Stimulated activated effector memory CD8-positive, alpha-beta T cell treated with anti-CD3 and anti-CD28 coated beads, Interleukin-12 subunit alpha, Interleukin-12 subunit beta, amount 100 ng/mL, for 72 hours (primary cell): ENCODE measurements around the gene AKAP8L.

ENCODE experiments used
- ATAC-seq: fragments of 150-1000 bp; cut with Tn5 transposase; 2 replicates; pipeline ENCODE4 v1.10.0; 2021
- DNase-seq, 2 donors: peaks; one replicate each; pipeline ENCODE4 v3.0.0; 2021 to 2022; ENCODE audit warnings: low spot score in 2 of 2
- H3K27ac Mint-ChIP-seq: one replicate; pipeline ENCODE4 v1.8.0; 2022; ENCODE audit warnings: mild to moderate bottlenecking, mixed read lengths
- H3K36me3 Mint-ChIP-seq: one replicate; pipeline ENCODE4 v1.8.0; 2022; ENCODE audit warnings: mild to moderate bottlenecking, mixed read lengths
- H3K4me1 Mint-ChIP-seq: one replicate; pipeline ENCODE4 v1.8.0; 2022; ENCODE audit warnings: mixed read lengths
- H3K4me3 Mint-ChIP-seq: one replicate; pipeline ENCODE4 v1.8.0; 2022; ENCODE audit warnings: mild to moderate bottlenecking, mixed read lengths
- H3K9me3 Mint-ChIP-seq: one replicate; pipeline ENCODE4 v1.8.0; 2022; ENCODE audit warnings: mixed read lengths

AKAP8L gene

GRCh38 chr19:15441317-15441716 is 22.5 kb upstream of the AKAP8L start:
- Mint-ChIP-seq H3K36me3 (no peaks in the 10 kb centered on the region), H3K4me1 (peaks cover 3% of the 10 kb centered on the region), H3K27ac (no peak overlapping the region), H3K9me3 (no peaks in the 10 kb centered on the region), H3K4me3 (no peak overlapping the region)
- DNase-seq (no peak), ATAC-seq (no peak)

GRCh38 chr19:15439821-15440641 is 21.2 kb upstream of the AKAP8L start:
- ATAC-seq (no peak), DNase-seq (no peak)
- Mint-ChIP-seq H3K4me3 (no peak overlapping the region), H3K36me3 (no peaks in the 10 kb centered on the region), H3K4me1 (peaks cover 7% of the 10 kb centered on the region), H3K27ac (no peak overlapping the region), H3K9me3 (no peaks in the 10 kb centered on the region)

DNA sequence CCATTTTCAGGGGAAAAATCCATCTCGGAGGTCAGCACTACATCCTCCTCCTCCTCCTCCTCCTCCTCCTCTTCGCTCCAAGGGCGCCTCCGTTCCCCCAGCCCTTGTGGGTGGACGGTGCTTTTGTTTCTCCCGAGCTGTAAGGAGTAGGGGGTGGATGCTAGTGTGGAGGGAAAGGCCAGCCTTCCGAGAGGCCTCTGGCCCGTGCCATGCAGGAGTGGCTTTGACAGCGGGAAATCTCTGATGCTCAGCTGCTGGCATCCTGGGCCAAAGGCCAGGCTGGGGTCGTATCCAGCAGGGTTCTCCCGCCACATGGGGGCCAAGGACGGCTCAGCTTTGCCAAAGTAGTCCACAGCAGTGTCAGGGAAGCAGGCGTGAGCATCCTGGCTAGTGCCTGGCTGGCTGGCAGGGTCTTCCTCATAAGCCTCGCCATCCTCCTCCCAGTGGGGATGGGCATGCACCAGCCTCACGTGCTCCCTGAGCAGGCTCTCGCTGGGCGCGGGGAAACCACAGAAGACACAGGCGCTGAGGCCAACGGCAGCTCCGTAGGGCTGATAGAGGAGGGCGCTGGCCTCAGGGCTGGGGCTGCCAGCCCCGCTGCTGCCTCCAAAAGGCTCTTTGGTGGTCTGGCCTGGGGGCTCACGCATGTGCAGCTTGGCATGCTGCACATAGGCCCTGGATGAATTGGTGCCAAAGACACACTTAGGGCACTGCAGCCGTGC is 20.5 kb upstream of the AKAP8L start:
- H3K4me1 Mint-ChIP-seq = peaks cover 7% of the 10 kb centered on the region
- no peak overlapping the region for H3K4me3 Mint-ChIP-seq

DNA sequence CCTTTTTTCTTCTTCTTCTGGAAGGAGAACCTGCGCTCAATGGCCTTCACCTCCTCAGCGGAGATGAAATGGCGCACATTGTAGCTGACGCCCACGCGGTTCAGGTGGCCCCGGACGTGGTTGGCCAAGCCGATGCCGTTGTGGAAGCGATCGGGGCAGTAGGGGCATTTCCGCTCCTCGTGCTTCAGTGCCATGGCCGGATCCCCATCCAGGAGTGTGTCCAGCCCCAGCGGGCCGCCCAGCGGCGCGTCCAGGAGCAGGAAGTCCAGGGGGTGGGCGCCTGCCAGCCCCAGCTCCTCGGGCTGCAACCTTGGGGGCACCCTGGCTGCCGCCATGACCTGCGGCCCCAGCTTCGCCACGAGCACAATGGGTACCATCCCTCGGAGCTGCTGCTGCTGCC is 19.8 kb upstream of the AKAP8L start:
- H3K27ac Mint-ChIP-seq = no peak overlapping the region
- no peak for ATAC-seq
- DNase-seq = no peak
- no peaks in the 10 kb centered on the region for H3K9me3 Mint-ChIP-seq
- no peaks in the 10 kb centered on the region for H3K36me3 Mint-ChIP-seq
- no peak overlapping the region for H3K4me3 Mint-ChIP-seq
- peaks cover 8% of the 10 kb centered on the region for H3K4me1 Mint-ChIP-seq

More for the DNA sequence above, 20.5 kb upstream of the AKAP8L start:
- H3K27ac Mint-ChIP-seq = no peak overlapping the region
- H3K36me3 Mint-ChIP-seq = no peaks in the 10 kb centered on the region
- DNase-seq = no peak
- ATAC-seq = no peak
- no peaks in the 10 kb centered on the region for H3K9me3 Mint-ChIP-seq

DNA sequence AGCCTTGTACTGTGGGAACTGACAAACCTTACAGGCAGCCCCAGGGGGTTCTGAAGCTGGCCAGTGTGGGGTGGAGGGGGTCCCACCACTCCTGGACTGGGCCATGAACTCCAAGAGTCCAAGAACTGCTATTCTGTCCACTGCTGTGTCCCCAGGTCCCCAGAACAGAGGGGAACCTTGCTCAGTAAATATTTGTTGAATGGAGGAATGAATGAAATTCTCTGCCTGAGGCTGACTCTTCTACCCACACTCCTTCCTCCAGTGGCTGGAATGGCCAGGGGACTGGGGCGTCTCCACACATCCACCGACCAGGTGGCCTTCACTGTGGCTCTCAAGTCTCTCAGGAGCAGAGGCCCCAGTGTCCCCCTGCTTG is 19.3 kb upstream of the AKAP8L start:
- Mint-ChIP-seq H3K36me3 (peaks cover 3% of the 10 kb centered on the region), H3K27ac (peak overlapping the region; percentile 63), H3K4me3 (no peak overlapping the region), H3K9me3 (no peaks in the 10 kb centered on the region), H3K4me1 (peaks cover 13% of the 10 kb centered on the region)
- DNase-seq (no peak), ATAC-seq (no peak)

DNA sequence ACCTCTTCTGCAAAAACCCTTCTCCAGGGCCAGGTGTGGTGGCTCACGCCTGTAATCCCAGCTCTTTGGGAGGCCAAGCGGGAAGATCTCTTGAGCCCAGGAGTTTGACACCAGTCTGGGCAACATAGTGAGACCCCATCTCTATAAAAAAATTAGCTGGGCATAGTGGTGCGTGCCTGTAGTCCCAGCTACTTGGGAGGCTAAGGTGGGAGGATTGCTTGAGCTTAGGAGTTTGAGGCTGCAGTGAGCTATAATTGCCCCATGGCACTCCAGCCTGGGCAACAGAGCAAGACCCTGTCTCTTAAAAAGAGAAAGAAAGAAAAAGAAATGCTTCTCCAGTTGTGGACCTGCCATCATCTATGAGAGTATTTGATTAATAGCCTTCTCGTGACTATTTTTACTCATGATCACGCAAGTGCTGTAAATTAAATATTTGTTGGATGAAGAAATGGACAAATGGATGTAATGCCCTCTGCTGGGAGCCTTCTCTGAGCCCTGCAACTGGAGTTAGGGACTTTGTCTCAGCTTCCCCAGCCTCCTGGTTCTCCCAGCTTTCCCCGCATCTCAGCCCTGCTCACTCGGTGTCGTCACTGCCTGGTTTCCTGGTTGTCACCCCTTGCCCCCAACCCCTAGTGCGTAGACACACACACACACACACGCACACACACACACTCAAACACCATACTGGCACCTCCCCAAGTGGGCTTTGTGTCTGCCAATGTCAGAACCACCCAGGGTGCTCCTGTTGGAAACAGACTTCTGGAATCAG is 18.8 kb upstream of the AKAP8L start:
- peaks cover 7% of the 10 kb centered on the region for H3K36me3 Mint-ChIP-seq
- DNase-seq = no peak

DNA sequence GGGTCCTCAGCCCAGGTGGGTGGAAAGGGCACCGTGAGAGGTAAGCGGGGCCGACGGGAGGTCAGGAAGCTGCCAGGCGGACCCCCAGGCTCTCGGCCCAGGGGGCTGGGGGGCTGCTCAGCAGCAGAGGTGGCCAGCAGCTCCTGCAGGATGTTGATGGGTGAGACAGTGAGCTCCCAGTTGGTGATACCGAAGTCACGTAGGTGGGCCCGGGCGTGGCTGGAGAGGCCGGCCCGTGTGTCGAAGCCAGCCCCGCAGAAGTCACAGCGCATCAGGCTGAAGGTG is 18.0 kb upstream of the AKAP8L start:
- Mint-ChIP-seq H3K4me3 (no peak overlapping the region), H3K9me3 (no peaks in the 10 kb centered on the region), H3K27ac (peak overlapping the region; percentile 82), H3K4me1 (peaks cover 19% of the 10 kb centered on the region), H3K36me3 (peaks cover 12% of the 10 kb centered on the region)
- ATAC-seq = no peak
- DNase-seq = no peak

More for the DNA sequence above, 18.8 kb upstream of the AKAP8L start:
- Mint-ChIP-seq H3K4me3 (no peak overlapping the region), H3K27ac (peak overlapping the region; percentile 63), H3K9me3 (no peaks in the 10 kb centered on the region), H3K4me1 (peaks cover 16% of the 10 kb centered on the region)
- ATAC-seq = no peak

DNA sequence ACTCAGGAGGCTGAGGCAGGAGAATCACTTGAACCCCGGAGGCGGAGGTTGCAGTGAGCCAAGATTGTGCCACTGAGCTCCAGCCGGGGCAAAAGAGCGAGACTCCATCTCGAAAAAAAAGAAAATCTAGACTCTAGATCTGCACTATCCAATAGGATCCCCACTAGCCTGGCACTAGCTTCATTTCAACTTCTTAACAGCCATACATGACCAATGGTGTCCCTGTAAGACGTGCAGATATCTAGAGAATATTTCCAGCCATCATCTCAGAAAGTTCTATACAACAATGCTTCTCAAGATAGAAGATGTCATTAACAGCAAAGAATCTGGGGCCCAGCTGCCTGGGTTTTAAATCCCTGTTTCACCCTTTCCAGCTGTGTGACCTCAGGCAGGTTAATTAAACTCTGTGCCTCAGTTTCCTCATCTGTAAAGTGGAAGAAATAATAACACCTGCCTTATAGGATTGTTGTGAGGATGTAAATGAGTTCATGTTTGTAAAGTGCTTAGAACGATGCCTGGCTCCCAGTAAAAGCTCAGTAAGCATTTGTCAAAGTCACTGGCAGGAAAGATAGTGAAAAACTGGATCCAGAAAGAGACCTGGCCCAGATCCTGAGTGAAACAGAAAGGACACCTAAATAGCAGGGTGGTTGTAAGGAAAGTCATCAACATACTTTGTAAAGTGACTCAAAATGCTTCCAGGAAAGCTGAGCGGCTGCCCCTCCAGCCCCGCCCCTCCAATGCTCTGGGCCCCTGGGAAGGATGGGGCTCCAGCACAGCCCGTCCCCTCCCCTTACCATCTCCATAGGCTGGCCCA is 17.4 kb upstream of the AKAP8L start:
- peak overlapping the region; percentile 82 for H3K27ac Mint-ChIP-seq
- H3K9me3 Mint-ChIP-seq = no peaks in the 10 kb centered on the region
- H3K36me3 Mint-ChIP-seq = peaks cover 17% of the 10 kb centered on the region
- ATAC-seq (no peak), DNase-seq (no peak)
- peaks cover 24% of the 10 kb centered on the region for H3K4me1 Mint-ChIP-seq
- no peak overlapping the region for H3K4me3 Mint-ChIP-seq

DNA sequence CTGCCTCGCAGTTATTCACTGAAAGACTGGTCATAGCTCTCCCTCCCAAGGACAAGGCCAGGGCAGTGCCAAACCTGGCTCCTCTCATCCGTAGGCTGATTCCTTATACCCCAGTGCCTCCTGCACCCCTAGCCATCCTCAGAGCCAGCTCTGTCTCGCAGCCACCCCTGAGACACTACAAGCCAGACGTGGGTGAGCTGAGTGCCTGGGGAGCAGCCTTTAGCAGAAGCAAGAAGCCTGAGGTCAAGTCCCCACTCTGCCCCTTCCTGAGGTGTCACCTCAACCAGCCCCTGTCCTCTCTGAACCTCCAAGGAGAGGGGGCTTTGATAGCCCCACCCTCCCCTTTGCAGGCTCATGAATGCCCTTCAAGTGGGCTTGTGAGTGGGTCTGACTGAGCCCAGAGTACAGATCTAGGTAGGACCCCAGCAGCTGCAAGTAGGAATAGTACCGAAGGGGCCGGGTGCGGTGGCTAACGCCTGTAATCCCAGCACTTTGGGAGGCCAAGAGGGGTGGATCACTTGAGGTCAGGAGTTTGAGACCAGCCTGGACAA is 14.8 kb upstream of the AKAP8L start:
- H3K9me3 Mint-ChIP-seq = no peaks in the 10 kb centered on the region
- DNase-seq (no peak), ATAC-seq (no peak)
- H3K36me3 Mint-ChIP-seq = peaks cover 26% of the 10 kb centered on the region
- H3K4me1 Mint-ChIP-seq = peaks cover 36% of the 10 kb centered on the region
- peak overlapping the region; percentile 96 for H3K4me3 Mint-ChIP-seq
- H3K27ac Mint-ChIP-seq = peak overlapping the region; percentile 98

- Mint-ChIP-seq H3K9me3 (no peaks in the 10 kb centered on the region), H3K4me1 (peaks cover 36% of the 10 kb centered on the region), H3K36me3 (peaks cover 26% of the 10 kb centered on the region), H3K4me3 (peak overlapping the region; percentile 96), H3K27ac (peak overlapping the region; percentile 98)
- peak; percentile 92 for ATAC-seq
- peak; percentile 88 to 93 for DNase-seq
These were observed 14.1 kb upstream of the AKAP8L start for GRCh38 chr19:15432629-15433518.

DNA sequence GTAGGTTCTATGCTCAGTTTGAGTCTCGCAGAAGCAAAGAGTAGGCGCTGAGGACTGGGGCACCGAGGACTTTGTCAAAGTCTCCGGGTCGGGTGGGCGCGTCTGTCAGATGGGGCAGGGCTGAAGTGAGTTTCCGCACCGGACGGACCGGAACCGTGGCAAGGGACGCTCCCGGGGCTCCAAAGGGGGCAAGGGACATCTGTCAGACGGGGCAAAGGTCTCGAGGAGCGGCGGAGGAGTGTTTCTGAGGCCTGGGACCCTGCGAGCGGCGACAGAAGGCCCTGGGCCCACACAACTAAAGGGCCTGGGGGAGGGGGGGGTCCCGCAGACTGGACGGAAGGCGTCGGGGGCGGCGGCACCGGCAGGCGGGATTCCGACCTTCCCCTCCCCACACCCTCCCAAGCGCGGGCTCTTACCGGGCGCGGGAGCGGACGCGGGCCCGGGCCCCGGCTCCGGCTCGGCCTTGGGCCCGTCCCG is 13.3 kb upstream of the AKAP8L start:
- Mint-ChIP-seq H3K9me3 (no peaks in the 10 kb centered on the region), H3K27ac (peak overlapping the region; percentile 98), H3K4me1 (peaks cover 42% of the 10 kb centered on the region), H3K4me3 (peak overlapping the region; percentile 96), H3K36me3 (peaks cover 31% of the 10 kb centered on the region)
- peak in 1 of 2 donors; percentile 66 for DNase-seq
- peak; percentile 14 for ATAC-seq

DNA sequence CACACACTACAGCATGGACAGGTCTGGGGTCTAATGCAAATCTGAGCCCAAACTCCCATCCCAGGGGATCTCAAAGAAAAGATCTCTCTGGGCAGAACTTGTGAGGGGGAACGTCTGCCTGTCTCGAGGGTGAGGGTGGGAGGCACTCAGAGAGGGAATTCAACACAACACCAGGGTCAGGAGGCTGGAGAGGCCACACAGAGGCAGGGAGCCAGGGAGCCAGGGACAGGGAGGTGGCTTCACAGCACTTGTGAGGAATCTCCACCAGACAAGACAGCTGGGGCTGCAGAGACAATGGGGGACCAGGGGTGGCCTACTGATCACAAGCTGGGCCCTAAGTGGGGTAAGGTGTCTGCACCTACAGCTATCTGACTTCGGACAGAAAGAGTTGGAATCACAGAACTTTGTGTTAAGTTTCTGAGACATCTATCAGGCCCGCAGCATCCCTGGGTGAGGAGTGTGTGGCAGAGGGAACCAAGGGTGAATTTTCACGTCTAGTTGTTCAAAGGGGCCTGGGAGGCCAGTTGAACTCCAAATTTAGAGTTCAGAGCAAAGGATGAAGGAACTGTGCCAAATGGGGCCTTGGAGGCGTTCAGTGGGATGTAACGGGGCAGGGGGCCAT is 12.7 kb upstream of the AKAP8L start:
- Mint-ChIP-seq H3K9me3 (no peaks in the 10 kb centered on the region), H3K27ac (peak overlapping the region; percentile 98), H3K36me3 (peaks cover 37% of the 10 kb centered on the region), H3K4me3 (peak overlapping the region; percentile 96), H3K4me1 (peaks cover 41% of the 10 kb centered on the region)
- ATAC-seq (no peak), DNase-seq (no peak)

DNA sequence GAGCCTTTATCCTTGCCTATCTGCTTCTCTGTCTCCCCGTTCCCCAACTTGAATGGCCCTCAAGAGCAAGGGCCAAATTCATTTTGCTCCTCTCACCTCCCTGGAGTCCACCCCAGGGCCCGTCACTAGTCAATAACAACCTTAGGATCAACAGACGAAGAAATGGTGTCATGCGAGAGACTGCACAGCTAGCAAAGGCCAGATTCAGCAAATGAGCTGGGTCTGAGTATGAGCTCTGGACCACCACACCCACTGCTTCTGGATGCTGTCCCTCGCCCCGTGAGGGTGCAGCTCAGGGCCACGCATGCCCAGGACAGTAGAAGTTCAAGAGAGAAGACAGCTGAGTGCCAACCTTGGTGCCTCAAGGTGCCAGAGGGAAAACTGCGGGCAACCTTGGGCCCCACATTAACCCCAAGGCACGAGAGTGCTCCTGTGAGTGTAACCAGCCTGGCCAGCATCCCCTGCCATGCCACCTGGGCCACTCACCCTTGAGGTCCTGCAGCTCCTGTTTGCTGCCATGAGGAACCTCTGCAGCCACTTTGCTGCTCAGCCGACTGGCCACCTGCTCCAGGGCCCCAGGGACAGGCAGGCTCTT is 11.8 kb upstream of the AKAP8L start:
- Mint-ChIP-seq H3K36me3 (peaks cover 46% of the 10 kb centered on the region), H3K9me3 (no peaks in the 10 kb centered on the region), H3K4me3 (peak overlapping the region; percentile 96), H3K4me1 (peaks cover 40% of the 10 kb centered on the region), H3K27ac (peak overlapping the region; percentile 98)
- DNase-seq (no peak), ATAC-seq (no peak)
